Fibroblast of villous mesenchyme (primary cell): ENCODE results near the gene NDE1. TPM values are rescaled to one million over a fixed set of nuclear protein-coding genes. Genes with fewer than 3 reads are reported as not detected.

ENCODE experiments used
- DNase-seq: peaks from one replicate; pipeline ENCODE4 v3.0.0-alpha.2; 2010; ENCODE audit warnings: low read depth
- H3K4me3 ChIP-seq: 2 replicates; pipeline ENCODE4 v1.5.1; 2011; ENCODE audit warnings: low read depth, mild to moderate bottlenecking, low read length
- total RNA-seq: library from RNA; depleted of rRNA; stranded (reverse); fragments of >200 nt; gene quantifications from 2 replicates; pipeline ENCODE4 v1.2.3, GENCODE V29; 2012
- TF ChIP-seq, protein P1 (sequence below): IDR thresholded peaks from 2 replicates; pipeline ENCODE4 v1.5.1; 2012; ENCODE audit warnings: low read depth, mild to moderate bottlenecking, low read length; ENCODE audit not compliant: insufficient read depth

The NDE1 gene
- total RNA-seq, 1 donor = 43.2 TPM

DNA sequence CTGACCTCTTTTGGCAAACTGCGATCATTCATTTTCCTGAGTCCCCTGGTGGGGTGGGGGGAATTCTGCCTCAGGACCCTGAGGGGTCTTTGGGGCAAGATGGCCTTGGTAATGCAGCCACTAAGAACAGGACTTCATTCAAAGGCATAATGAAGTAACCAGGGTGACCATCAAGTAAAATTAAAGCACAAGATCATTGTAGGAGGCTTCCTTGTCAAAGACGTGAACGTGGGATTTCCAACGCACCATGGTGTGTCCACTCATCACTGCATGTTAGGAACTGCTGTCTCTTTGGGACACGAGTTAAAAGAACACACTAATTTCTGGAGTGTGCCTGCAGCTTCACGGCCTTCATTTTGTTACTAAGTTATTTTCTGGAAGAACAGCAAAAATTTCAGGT is 51.3 kb downstream of the NDE1 start:
- H3K4me3 ChIP-seq = no peak overlapping the region
- TF ChIP-seq, protein P1, sequence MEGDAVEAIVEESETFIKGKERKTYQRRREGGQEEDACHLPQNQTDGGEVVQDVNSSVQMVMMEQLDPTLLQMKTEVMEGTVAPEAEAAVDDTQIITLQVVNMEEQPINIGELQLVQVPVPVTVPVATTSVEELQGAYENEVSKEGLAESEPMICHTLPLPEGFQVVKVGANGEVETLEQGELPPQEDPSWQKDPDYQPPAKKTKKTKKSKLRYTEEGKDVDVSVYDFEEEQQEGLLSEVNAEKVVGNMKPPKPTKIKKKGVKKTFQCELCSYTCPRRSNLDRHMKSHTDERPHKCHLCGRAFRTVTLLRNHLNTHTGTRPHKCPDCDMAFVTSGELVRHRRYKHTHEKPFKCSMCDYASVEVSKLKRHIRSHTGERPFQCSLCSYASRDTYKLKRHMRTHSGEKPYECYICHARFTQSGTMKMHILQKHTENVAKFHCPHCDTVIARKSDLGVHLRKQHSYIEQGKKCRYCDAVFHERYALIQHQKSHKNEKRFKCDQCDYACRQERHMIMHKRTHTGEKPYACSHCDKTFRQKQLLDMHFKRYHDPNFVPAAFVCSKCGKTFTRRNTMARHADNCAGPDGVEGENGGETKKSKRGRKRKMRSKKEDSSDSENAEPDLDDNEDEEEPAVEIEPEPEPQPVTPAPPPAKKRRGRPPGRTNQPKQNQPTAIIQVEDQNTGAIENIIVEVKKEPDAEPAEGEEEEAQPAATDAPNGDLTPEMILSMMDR = no peak
- DNase-seq = no peak

GRCh38 chr16:15701975-15702970 is 52.2 kb downstream of the NDE1 start:
- TF ChIP-seq, protein P1 = no peak
- H3K4me3 ChIP-seq = no peak overlapping the region
- peak; percentile 55 for DNase-seq

GRCh38 chr16:15703029-15703736 is 53.1 kb downstream of the NDE1 start:
- peak; percentile 50 for DNase-seq
- TF ChIP-seq, protein P1 = no peak
- no peak overlapping the region for H3K4me3 ChIP-seq

DNA sequence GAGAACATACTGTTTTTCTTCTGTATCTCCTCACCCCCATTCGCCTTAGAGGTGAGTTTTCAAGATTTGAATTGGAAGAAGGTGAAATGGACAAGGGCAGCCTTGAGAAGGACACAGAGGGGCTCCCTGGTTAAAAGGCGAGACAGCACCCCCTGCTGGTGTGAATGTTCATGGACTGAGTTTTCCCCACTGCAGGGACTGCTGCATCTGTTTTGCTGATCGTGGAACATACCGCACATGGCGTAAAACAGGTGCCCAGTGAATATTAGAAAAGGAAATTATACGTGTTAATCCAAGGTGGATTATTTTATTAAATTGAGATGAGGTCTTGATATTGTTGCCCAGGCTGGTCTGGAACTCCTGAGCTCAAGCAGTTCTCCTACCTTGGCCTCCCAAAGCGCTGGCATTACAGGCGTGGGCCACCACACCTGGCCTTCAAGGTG is 54.5 kb downstream of the NDE1 start:
- DNase-seq = peak; percentile 77
- no peak overlapping the region for H3K4me3 ChIP-seq
- TF ChIP-seq, protein P1 = peak; percentile 83

DNA sequence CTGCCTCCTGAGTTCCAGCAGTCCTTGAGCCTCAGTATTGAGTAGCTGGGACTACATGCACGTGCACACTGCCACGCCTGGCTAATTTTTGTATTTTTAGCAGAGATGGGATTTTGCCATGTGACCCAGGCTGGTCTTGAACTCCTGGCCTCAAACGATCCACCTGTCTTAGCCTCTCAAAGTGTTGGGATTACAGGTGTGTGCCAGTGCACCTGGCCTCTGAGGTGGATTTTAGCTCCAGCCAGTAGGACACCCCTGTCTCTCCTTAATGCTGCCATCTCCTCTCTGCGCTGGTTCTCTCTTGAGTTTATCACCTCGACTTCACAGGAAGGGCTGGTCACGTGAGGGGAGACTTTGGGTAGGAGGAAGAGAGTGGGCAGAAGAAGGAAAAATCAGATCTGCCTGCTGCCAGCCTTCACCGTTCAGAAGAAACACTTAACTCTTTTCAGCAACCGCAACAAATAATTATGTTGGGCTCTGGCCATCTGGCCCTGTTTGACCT is 55.1 kb downstream of the NDE1 start:
- H3K4me3 ChIP-seq = no peak overlapping the region
- TF ChIP-seq, protein P1 = no peak
- no peak for DNase-seq

DNA sequence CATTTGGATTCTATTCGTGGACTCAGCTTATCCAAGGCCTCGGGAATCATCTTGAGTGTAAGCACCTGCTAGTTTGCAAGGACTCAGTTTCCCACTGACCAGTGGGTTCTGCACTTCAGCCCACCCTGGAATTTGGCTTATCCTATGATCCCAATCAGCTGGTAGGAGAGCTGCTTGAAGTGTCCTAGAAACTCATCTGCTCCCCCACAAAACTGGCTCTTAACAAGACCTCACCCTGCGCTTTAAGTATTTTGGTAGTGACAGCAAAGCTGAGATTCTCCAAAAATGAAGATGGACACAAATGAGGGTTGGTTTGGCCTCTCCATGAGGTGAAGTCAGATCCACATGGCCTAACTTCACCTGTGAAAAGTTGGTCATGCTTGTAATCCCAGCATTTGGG is 57.3 kb downstream of the NDE1 start:
- TF ChIP-seq, protein P1 = no peak
- H3K4me3 ChIP-seq = no peak overlapping the region
- no peak for DNase-seq
